OCI-LY3 (cell line): Measurements from ENCODE around the gene SLC25A43.

Experiments
- H2AFZ ChIP-seq: fragments of 200-600, 300-600 bp; shearing (Covaris generic); 2 replicates; pipeline ENCODE4 v1.6.0; 2014; ENCODE audit warnings: antibody characterized with exemption, low read depth, low read length
- H3K27ac ChIP-seq: fragments of 200-600, 300-600 bp; sonication (generic); 2 replicates; pipeline ENCODE4 v1.5.1; 2014; ENCODE audit warnings: mild to moderate bottlenecking, low read length, moderate library complexity, mixed read lengths
- H3K27me3 ChIP-seq: fragments of 200-600, 300-600 bp; sonication (generic); 2 replicates; pipeline ENCODE4 v1.6.1; 2014; ENCODE audit warnings: low read depth, low read length, mixed read lengths
- H3K36me3 ChIP-seq: fragments of 200-600, 300-600 bp; sonication (generic); replicated peaks from 2 replicates; pipeline ENCODE3; 2014; ENCODE audit warnings: low read depth, low read length, mixed read lengths
- H3K4me1 ChIP-seq: fragments of 300-600, 200-600 bp; sonication (generic); 2 replicates; pipeline ENCODE4 v1.6.1; 2014; ENCODE audit warnings: low read length, mixed read lengths
- H3K4me2 ChIP-seq: fragments of 200-600, 300-600 bp; sonication (generic); 2 replicates; pipeline ENCODE4 v1.6.1; 2014; ENCODE audit warnings: low read length, mixed read lengths
- H3K4me3 ChIP-seq: fragments of 300-600, 200-600 bp; sonication (generic); 2 replicates; pipeline ENCODE4 v1.5.1; 2014; ENCODE audit warnings: antibody characterized with exemption, mild to moderate bottlenecking, low read length, moderate library complexity
- H3K79me2 ChIP-seq: fragments of 300-600, 200-600 bp; shearing (Covaris generic); 2 replicates; pipeline ENCODE4 v1.6.1; 2014; ENCODE audit warnings: mild to moderate bottlenecking, low read length, mixed read lengths
- H3K9ac ChIP-seq: fragments of 300-600, 200-600 bp; shearing (Covaris generic); 2 replicates; pipeline ENCODE4 v1.6.0; 2014; ENCODE audit warnings: mild to moderate bottlenecking, low read length, moderate library complexity
- H3K9me3 ChIP-seq: fragments of 200-600, 300-600 bp; shearing (Covaris generic); 2 replicates; pipeline ENCODE4 v1.6.1; 2014; ENCODE audit warnings: low read length, mixed read lengths; ENCODE audit not compliant: insufficient read depth
- H4K20me1 ChIP-seq: fragments of 200-600, 300-600 bp; sonication (generic); 2 replicates; pipeline ENCODE4 v1.6.1; 2016; ENCODE audit warnings: low read length, mixed read lengths; ENCODE audit not compliant: insufficient read depth
- CTCF ChIP-seq: fragments of 200-600, 300-600 bp; sonication (generic); IDR thresholded peaks from 2 replicates; pipeline ENCODE4 v1.5.1; 2014; ENCODE audit warnings: antibody characterized with exemption, low read length, low read depth
- EZH2phosphoT487 ChIP-seq: fragments of 200-600 bp; shearing (Covaris generic); IDR thresholded peaks from 2 replicates; pipeline ENCODE4 v1.6.1; 2018; ENCODE audit warnings: antibody characterized with exemption, mixed run types, low read depth

Gene SLC25A43

GRCh38 chrX:119459181-119459580 lies 60.0 kb downstream of the SLC25A43 start:
- no peaks in the 10 kb centered on the region for H4K20me1 ChIP-seq
- no peaks in the 10 kb centered on the region for H3K36me3 ChIP-seq
- no peaks in the 10 kb centered on the region for H3K27me3 ChIP-seq
- TF ChIP-seq EZH2phosphoT487 (no peak), CTCF (no peak)
- H2AFZ ChIP-seq, result no peak overlapping the region
- H3K4me1 ChIP-seq, result no peaks in the 10 kb centered on the region
- no peak overlapping the region for H3K4me3 ChIP-seq
- no peaks in the 10 kb centered on the region for H3K9me3 ChIP-seq
- no peaks in the 10 kb centered on the region for H3K79me2 ChIP-seq
- no peak overlapping the region for H3K4me2 ChIP-seq
- no peak overlapping the region for H3K27ac ChIP-seq
- H3K9ac ChIP-seq, result no peak overlapping the region

GRCh38 chrX:119465555-119465954 lies 66.4 kb downstream of the SLC25A43 start:
- H3K27me3 ChIP-seq, result no peaks in the 10 kb centered on the region
- H3K9me3 ChIP-seq, result no peaks in the 10 kb centered on the region
- H3K4me3 ChIP-seq, result no peak overlapping the region
- H4K20me1 ChIP-seq, result peaks cover 10% of the 10 kb centered on the region
- peaks cover 9% of the 10 kb centered on the region for H3K4me1 ChIP-seq
- peaks cover 6% of the 10 kb centered on the region for H3K36me3 ChIP-seq
- H2AFZ ChIP-seq, result no peak overlapping the region
- peaks cover 18% of the 10 kb centered on the region for H3K79me2 ChIP-seq
- no peak overlapping the region for H3K9ac ChIP-seq
- no peak overlapping the region for H3K4me2 ChIP-seq
- no peak overlapping the region for H3K27ac ChIP-seq
- no peak for TF ChIP-seq EZH2phosphoT487
- TF ChIP-seq CTCF, result no peak

- H3K9me3 ChIP-seq, result no peaks in the 10 kb centered on the region
- peaks cover 12% of the 10 kb centered on the region for H3K36me3 ChIP-seq
- no peak overlapping the region for H3K27ac ChIP-seq
- peaks cover 18% of the 10 kb centered on the region for H3K79me2 ChIP-seq
- peaks cover 9% of the 10 kb centered on the region for H3K4me1 ChIP-seq
- TF ChIP-seq EZH2phosphoT487, result no peak
- no peak for TF ChIP-seq CTCF
- H3K4me3 ChIP-seq, result no peak overlapping the region
- no peak overlapping the region for H3K9ac ChIP-seq
- peaks cover 10% of the 10 kb centered on the region for H4K20me1 ChIP-seq
- no peak overlapping the region for H2AFZ ChIP-seq
- no peak overlapping the region for H3K4me2 ChIP-seq
- no peaks in the 10 kb centered on the region for H3K27me3 ChIP-seq
Measured at GRCh38 chrX:119466970-119467369, 67.8 kb downstream of the SLC25A43 start.

GRCh38 chrX:119467433-119467832 lies 68.3 kb downstream of the SLC25A43 start:
- H3K4me1 ChIP-seq, result peaks cover 9% of the 10 kb centered on the region
- H2AFZ ChIP-seq, result 0 out of 2 replicates have a peak overlapping the region, but pooled peaks have one; percentile 71
- TF ChIP-seq CTCF (no peak), EZH2phosphoT487 (no peak)
- H3K27ac ChIP-seq, result no peak overlapping the region
- peak overlapping the region; percentile 63; the same call in 1 of the 2 replicates for H3K9ac ChIP-seq
- H3K79me2 ChIP-seq, result peaks cover 18% of the 10 kb centered on the region
- H3K36me3 ChIP-seq, result peaks cover 12% of the 10 kb centered on the region
- peaks cover 10% of the 10 kb centered on the region for H4K20me1 ChIP-seq
- H3K4me2 ChIP-seq, result peak overlapping the region; percentile 88
- H3K4me3 ChIP-seq, result peak overlapping the region; percentile 97
- no peaks in the 10 kb centered on the region for H3K27me3 ChIP-seq
- no peaks in the 10 kb centered on the region for H3K9me3 ChIP-seq
